ENCODE data around the gene GALT. TPM values are rescaled to one million over a fixed set of nuclear protein-coding genes. Genes with fewer than 3 reads are reported as not detected.
"Not testable (repeated sequence)": the region's sequence is repeated elsewhere in the genome, so short reads cannot be mapped to it uniquely, and the experiment has no call there.

The GALT gene
- total RNA-seq, 1 donor from 2014 or later: 30.2 TPM

- no peak for DNase-seq (ENCODE audit: low read depth)
These were observed 18.5 kb upstream of the GALT start for GRCh38 chr9:34627716-34628655.

GRCh38 chr9:34628656-34629490, 17.6 kb upstream of the GALT start, which contains the start of gene ARID3C:
TSS of gene ARID3C (minus strand) at chr9:34629066. CDS start at chr9:34628014, 1,052 bp downstream.
- DNase-seq (ENCODE audit: low read depth): no peak

- DNase-seq (ENCODE audit: low read depth): no peak
These were observed 17.0 kb upstream of the GALT start for GRCh38 chr9:34629491-34629808.

- no peak for DNase-seq (ENCODE audit: low read depth)
These were observed 15.9 kb upstream of the GALT start for GRCh38 chr9:34630402-34631154.

- DNase-seq (ENCODE audit: low read depth): no peak
These were observed 13.3 kb upstream of the GALT start for GRCh38 chr9:34633166-34633565.

DNA sequence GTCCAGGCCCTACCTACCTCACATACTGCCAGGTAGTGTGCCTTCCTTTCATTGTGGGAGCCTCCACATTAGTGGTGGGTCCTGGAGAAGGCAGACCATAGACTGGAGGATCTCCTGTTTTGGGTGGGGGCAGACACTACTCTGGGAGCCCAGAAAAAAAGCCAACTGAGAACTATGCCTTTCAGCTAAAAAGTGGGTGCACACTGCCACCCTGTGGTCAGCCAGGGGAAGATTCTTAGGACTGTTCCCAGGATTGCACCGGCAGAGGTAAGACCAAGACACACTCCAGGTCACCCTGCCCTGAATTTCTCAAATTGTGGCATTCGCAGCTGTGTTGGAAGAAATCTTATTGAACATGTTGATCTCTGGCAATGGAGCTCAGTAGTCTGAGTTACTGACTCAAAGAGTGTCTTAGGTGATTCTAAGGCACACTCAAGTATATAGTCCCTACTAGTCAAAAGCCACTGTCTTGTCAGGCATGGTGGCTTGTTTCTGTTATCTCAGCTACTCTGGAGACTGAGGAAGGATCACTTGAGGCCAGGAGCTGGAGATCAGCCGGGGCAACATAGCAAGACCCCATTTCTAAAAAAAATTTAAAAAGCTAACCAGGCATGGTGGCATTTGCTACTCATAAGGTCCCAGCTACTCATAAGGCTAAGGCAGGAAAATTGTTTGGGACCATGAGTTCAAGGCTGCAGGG, 12.5 kb upstream of the GALT start:
- DNase-seq (ENCODE audit: low read depth): peak; percentile 56

GRCh38 chr9:34634551-34635248, 11.8 kb upstream of the GALT start:
- DNase-seq (ENCODE audit: low read depth): no peak

DNA sequence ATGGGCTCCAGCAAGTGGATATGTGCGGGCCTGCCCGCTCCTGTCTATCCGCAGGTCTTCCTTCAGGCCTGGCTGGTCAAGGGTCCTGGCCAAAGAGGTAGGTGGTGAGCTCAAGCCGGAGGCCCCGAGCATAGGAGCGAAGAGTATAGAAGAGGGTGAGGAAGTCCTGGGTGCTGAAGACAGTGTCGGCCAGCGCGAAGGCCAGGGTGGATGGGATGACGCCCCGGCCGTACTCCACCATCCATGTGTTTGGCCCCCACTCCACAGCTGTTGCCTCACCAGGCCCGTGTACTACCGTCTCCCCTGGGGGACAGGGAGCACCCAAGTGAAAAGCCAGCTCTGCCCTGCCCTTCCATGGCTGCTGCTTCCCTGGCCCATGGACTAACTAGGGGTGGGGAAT, 10.9 kb upstream of the GALT start:
- no peak for DNase-seq (ENCODE audit: low read depth)

GRCh38 chr9:34636791-34637355, 9.6 kb upstream of the GALT start:
- DNase-seq (ENCODE audit: low read depth): no peak

DNA sequence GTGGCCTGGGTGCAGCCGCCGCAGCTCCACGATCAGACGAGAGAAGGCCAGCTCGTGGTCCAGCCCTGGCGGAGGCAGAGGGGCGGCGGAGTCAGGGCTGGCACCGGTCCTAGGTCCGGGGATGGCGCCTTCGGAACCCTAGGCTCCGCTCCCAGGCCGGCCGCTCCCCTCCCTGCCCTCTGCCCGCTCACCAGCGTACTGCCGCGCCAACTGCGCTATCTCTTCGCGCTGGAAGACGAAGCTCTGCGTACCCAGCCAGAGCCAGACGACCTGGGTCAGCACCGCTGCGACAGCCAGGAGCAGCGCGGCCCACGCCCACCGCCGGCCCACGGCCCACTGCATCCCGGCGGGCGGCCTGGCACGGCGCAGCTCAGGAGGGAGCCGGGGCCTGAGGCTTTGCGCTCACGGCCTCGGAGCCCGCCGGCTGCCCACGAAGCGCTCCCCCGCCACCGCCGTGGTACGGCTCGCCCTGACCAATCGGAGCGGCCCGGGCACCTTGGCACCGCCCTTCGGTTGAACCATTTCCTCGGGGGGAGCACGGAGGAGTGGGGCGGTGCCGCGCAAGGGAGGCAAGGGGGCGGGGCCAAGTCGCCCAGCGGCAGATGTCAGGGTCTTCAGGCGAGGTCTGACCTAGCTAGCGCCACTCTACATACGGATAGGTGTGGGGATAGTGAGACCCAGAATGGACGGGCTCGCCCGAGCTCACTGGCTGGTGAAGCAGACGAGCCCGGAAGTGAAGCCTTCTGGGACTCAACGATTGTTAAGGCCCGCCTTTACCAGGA, 8.9 kb upstream of the GALT start, which contains the start of gene SIGMAR1:
Gene SIGMAR1 (minus strand): TSS at position 432 of the 782 bp plus-strand sequence. CDS start 90 bp downstream, at position 342.
- peak; percentile 63 for DNase-seq (ENCODE audit: low read depth)

DNA sequence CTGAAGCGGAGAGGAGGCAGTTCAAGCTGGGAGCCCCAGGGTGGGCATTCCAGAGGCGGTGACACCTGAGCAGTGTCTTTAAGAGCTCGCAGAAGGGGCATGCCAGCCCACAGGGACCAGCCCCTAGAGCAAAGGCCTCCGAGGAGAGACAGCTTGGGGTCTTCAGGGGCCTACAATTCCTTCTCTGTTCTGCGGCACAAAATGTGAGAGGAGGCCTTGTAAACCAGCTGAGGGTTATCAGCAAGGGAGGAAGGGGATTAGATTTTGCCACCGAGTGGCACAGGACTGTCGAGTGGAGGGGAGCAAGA, 8.4 kb upstream of the GALT start:
- DNase-seq (ENCODE audit: low read depth): no peak

DNA sequence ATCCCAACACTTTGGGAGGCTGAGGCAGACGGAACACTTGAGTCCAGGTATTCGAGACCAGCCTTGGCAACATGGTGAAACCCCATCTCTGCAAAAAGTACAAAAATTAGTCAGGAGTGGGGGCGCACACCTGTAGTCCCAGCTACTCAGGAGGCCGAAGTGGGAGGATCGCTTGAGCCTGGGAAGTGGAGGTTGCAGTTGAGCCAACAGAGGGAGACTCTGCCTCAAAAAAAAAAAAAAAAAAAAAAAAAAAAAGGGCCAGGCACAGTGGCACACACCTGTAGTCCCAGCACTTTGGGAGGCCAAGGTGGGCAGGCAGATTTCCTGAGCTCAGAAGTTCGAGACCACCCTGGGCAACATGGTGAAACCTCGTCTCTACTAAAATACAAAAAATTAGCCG, 7.2 kb upstream of the GALT start:
- DNase-seq (ENCODE audit: low read depth): not testable (repeated sequence)

GRCh38 chr9:34642679-34643078, 3.8 kb upstream of the GALT start:
- DNase-seq (ENCODE audit: low read depth): no peak

- peak; percentile 54 for DNase-seq (ENCODE audit: low read depth)
These were observed 1.6 kb upstream of the GALT start for GRCh38 chr9:34644766-34645314.

DNA sequence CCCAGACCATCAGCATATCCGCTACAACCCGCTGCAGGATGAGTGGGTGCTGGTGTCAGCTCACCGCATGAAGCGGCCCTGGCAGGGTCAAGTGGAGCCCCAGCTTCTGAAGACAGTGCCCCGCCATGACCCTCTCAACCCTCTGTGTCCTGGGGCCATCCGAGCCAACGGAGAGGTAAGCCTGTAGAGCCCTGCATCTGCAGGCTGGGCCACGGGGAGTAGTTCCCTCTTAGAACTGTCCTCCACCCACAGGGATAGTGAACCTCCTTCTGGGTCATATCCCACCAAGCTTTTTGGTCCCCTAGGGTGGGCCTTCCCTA, 569 bp downstream of the GALT start:
- no peak for DNase-seq (ENCODE audit: low read depth)

GRCh38 chr9:34647651-34648050, 1.2 kb downstream of the GALT start:
- no peak for DNase-seq (ENCODE audit: low read depth)

GRCh38 chr9:34648673-34649072, 2.2 kb downstream of the GALT start:
- DNase-seq (ENCODE audit: low read depth): no peak

GRCh38 chr9:34650816-34651215, 4.3 kb downstream of the GALT start:
- peak; percentile 40 for DNase-seq (ENCODE audit: low read depth)

DNA sequence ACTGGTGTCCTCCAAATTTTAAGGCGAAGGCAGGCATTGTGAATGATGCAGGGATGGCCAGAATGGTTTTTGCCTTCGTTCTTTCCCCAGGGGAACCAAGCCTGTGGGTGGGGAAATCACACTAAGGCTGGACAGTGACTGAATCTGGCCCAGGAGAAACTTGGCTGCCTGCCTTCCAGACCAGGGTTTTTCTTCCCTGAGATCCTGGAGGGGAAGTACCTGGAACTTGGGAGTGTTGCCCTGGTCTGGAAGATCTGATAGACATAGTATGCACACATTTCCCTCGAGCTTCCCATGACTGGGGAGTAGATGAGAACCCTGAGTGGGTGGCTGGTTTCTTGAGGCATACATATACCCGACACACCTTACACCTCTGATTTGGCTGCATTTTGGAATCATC, 4.8 kb downstream of the GALT start:
- peak; percentile 53 for DNase-seq (ENCODE audit: low read depth)
